HG03521 (cell line): ENCODE results near the gene PTN.

Experiments
- ATAC-seq: cut with Tn5 transposase; IDR thresholded peaks from one replicate; pipeline ENCODE4 v1.9.1; 2021; ENCODE audit warnings: mild to moderate bottlenecking, moderate library complexity; ENCODE audit not compliant: unreplicated experiment

The PTN gene

GRCh38 chr7:137343281-137343841, at the start of gene PTN:
Gene PTN, minus strand, starts transcription at chr7:137343733. Its CDS starts 88,760 bp downstream, at chr7:137254973.
- ATAC-seq: no peak

GRCh38 chr7:137390076-137390475, 46.5 kb upstream of the PTN start:
- no peak for ATAC-seq

- no peak for ATAC-seq
Measured at GRCh38 chr7:137388916-137389315, 45.4 kb upstream of the PTN start.

- ATAC-seq: no peak
Measured at GRCh38 chr7:137386966-137387365, 43.4 kb upstream of the PTN start.

- ATAC-seq: no peak
Measured at GRCh38 chr7:137381045-137381444, 37.5 kb upstream of the PTN start.

GRCh38 chr7:137373507-137373906, 30.0 kb upstream of the PTN start:
- ATAC-seq: no peak

- ATAC-seq: no peak
Measured at GRCh38 chr7:137371616-137372015, 28.1 kb upstream of the PTN start.

GRCh38 chr7:137366995-137367394, 23.5 kb upstream of the PTN start:
- ATAC-seq: no peak

GRCh38 chr7:137363683-137364082, 20.1 kb upstream of the PTN start:
- no peak for ATAC-seq

- no peak for ATAC-seq
Measured at GRCh38 chr7:137360087-137360679, 16.6 kb upstream of the PTN start.

GRCh38 chr7:137354961-137355360, 11.4 kb upstream of the PTN start:
- no peak for ATAC-seq

GRCh38 chr7:137354396-137354795, 10.9 kb upstream of the PTN start:
- ATAC-seq: no peak

GRCh38 chr7:137351941-137352340, 8.4 kb upstream of the PTN start:
- ATAC-seq: no peak

GRCh38 chr7:137345799-137346449, 2.4 kb upstream of the PTN start:
- no peak for ATAC-seq

- ATAC-seq: no peak
Measured at GRCh38 chr7:137342828-137343261, 688 bp downstream of the PTN start.

- no peak for ATAC-seq
Measured at GRCh38 chr7:137342265-137342664, 1.3 kb downstream of the PTN start.

GRCh38 chr7:137337902-137338301, 5.6 kb downstream of the PTN start:
- no peak for ATAC-seq

GRCh38 chr7:137335814-137336213, 7.7 kb downstream of the PTN start:
- no peak for ATAC-seq

GRCh38 chr7:137331378-137331777, 12.2 kb downstream of the PTN start:
- ATAC-seq: no peak

GRCh38 chr7:137329411-137329810, 14.1 kb downstream of the PTN start:
- ATAC-seq: no peak

GRCh38 chr7:137328373-137329120, 15.0 kb downstream of the PTN start:
- no peak for ATAC-seq

GRCh38 chr7:137325927-137326326, 17.6 kb downstream of the PTN start:
- ATAC-seq: no peak
